Memory B cell (primary cell): Measurements from ENCODE around the gene GSK3B.
"Not testable (repeated sequence)": the region's sequence is repeated elsewhere in the genome, so short reads cannot be mapped to it uniquely, and the experiment has no call there.

Source experiments
- ATAC-seq: fragments of 150-1000 bp; cut with Tn5 transposase; 2 replicates; pipeline ENCODE4 v1.10.0; 2021; ENCODE audit warnings: low read depth, mild to moderate bottlenecking, moderate library complexity
- DNase-seq, 2 donors: peaks; one replicate each; pipeline ENCODE4 v3.0.0; 2022; ENCODE audit warnings: low spot score in 2 of 2
- H3K27ac Mint-ChIP-seq: one replicate; pipeline ENCODE4 v1.8.0; 2022; ENCODE audit warnings: mild to moderate bottlenecking, moderate library complexity, mixed read lengths
- H3K27me3 Mint-ChIP-seq: one replicate; pipeline ENCODE4 v1.8.0; 2022; ENCODE audit warnings: mixed read lengths
- H3K36me3 Mint-ChIP-seq: one replicate; pipeline ENCODE4 v1.8.0; 2022; ENCODE audit warnings: mild to moderate bottlenecking, mixed read lengths
- H3K4me1 Mint-ChIP-seq: one replicate; pipeline ENCODE4 v1.8.0; 2022; ENCODE audit warnings: mixed read lengths
- H3K4me3 Mint-ChIP-seq: one replicate; pipeline ENCODE4 v1.8.0; 2022; ENCODE audit warnings: mild to moderate bottlenecking, moderate library complexity, mixed read lengths
- H3K9me3 Mint-ChIP-seq: one replicate; pipeline ENCODE4 v1.8.0; 2022; ENCODE audit warnings: mixed read lengths

Gene GSK3B

DNA sequence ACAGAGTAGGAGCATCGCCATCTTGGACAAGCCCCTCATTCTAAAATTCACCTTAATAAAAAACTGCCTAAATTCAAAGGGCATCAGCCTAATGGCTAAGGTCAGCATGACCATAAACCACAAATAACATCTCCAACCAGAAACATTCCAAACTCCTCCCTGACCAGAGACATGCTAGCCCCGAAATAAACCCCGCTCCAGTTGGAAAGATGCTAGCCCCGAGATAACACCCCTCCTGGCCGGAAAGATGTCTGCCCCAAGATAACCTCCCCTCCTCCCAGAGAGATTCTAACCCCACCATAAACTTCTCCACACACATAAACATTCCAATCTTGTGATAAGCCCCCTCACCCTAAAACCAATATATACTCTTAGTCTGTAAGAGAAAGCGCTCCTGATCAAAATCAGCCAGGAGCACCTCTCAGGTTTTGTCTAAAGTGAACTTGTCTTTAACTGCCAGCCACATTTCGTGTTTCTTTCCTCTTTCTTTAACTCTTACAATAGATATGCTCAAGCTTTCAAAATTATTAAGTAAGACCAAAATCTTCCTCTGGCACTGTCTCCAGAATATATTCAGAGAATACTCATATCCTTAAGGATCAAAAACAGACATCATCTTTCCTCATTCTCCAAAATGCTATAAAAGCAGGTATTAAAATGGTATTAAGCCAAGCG is 104.1 kb downstream of the GSK3B start:
- ATAC-seq (no peak), DNase-seq (no peak)
- H3K4me1 Mint-ChIP-seq, result peaks cover 20% of the 10 kb centered on the region
- peak overlapping the region; percentile 33 for H3K27ac Mint-ChIP-seq
- no peak overlapping the region for H3K4me3 Mint-ChIP-seq
- H3K9me3 Mint-ChIP-seq, result peaks cover 8% of the 10 kb centered on the region
- H3K27me3 Mint-ChIP-seq, result no peaks in the 10 kb centered on the region
- peaks cover 29% of the 10 kb centered on the region for H3K36me3 Mint-ChIP-seq

DNA sequence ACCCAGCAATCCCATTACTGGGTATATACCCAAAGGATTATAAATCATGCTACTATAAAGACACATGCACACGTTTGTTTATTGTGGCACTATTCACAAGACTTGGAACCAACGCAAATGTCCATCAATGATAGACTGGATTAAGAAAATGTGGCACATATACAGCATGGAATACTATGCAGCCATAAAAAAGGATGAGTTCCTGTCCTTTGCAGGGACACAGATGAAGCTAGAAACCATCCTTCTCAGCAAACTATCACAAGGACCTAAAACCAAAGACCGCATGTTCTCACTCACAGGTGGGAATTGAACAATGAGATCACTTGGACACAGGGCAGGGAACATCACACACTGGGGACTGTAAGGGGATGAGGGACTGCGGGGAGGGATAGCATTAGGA is 107.4 kb downstream of the GSK3B start:
- not testable (repeated sequence) for DNase-seq, H3K4me3 Mint-ChIP-seq, H3K27ac Mint-ChIP-seq, ATAC-seq, H3K27me3 Mint-ChIP-seq
- H3K4me1 Mint-ChIP-seq, result peaks cover 30% of the 10 kb centered on the region
- H3K36me3 Mint-ChIP-seq, result peaks cover 49% of the 10 kb centered on the region
- H3K9me3 Mint-ChIP-seq, result peaks cover 23% of the 10 kb centered on the region

DNA sequence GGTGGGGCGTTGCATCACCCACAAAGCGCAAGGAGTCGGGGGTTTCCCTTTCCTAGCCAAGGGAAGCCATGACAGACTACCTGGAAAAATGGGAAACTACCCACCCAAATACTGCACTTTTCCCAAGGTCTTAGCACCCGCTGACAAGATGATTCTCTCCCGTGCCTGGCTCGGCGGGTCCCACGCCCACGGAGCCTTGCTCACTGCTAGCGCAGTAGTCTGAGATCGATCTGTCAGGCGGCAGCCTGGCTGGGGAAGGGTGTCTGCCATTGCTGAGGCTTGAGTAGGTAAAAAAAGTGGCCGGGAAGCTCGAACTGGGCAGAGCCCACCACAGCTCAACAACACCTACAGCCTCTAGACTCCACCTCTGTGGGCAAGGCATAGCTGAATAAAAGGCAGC is 112.9 kb downstream of the GSK3B start:
- DNase-seq (no peak), ATAC-seq (no peak)
- no peak overlapping the region for H3K4me3 Mint-ChIP-seq
- H3K9me3 Mint-ChIP-seq, result peaks cover 22% of the 10 kb centered on the region
- H3K27ac Mint-ChIP-seq, result no peak overlapping the region
- peaks cover 57% of the 10 kb centered on the region for H3K36me3 Mint-ChIP-seq
- H3K4me1 Mint-ChIP-seq, result peaks cover 34% of the 10 kb centered on the region
- no peaks in the 10 kb centered on the region for H3K27me3 Mint-ChIP-seq

DNA sequence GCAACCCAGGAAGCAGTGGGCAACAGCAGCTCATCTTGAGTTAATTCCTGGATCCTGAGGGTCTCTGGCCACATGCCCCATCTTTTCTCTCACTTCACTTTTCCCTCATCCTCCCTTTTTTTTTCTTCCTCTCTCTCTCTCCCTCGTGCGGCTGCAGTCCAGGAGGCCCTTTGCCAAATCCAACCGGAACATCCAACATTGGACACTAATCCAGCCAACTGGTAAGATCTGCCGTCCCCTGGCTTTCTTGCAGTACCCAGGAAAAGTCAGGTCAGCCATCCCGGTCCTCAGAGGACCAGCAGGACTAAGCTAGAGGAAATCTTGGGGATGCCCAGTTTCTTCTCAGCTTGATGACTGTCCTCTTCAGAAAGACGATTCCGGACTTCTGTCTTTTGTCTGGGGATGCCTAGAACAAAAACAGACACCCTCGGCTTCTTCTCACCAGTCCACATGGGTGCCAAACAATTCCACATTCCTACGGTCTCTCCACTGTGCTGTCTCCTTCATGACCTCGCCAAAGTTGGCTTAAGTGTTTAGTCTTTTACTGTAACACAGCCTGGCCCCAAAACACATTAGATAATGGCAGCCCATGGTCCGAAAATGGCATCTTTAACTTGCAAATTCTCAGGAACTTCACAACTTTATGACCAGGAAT is 115.6 kb downstream of the GSK3B start:
- Mint-ChIP-seq H3K27me3 (no peaks in the 10 kb centered on the region), H3K36me3 (peaks cover 37% of the 10 kb centered on the region), H3K9me3 (peaks cover 7% of the 10 kb centered on the region), H3K4me1 (peaks cover 32% of the 10 kb centered on the region), H3K27ac (no peak overlapping the region), H3K4me3 (no peak overlapping the region)
- no peak for DNase-seq
- no peak for ATAC-seq

DNA sequence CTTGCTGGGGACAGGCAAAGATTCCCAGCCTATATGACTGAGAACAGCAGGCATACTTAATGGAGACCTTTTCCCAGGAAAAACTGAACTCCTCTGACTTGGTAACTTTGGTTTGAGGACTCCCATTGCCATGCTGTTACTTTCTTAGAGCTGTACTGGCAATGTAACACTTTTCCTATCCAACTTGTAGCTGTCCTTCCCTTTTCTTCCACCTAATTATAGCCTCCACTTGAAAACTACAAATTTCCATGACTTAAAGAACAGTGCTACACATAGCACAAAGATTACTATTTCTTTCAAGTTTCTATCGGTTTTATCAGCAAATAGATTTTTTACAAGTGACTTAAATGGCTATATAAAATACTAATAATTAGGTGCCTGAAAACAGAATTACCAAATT is 116.9 kb downstream of the GSK3B start:
- DNase-seq (no peak), ATAC-seq (no peak)
- no peak overlapping the region for H3K4me3 Mint-ChIP-seq
- H3K9me3 Mint-ChIP-seq, result peaks cover under 1% of the 10 kb centered on the region
- no peak overlapping the region for H3K27ac Mint-ChIP-seq
- peaks cover 25% of the 10 kb centered on the region for H3K4me1 Mint-ChIP-seq
- H3K36me3 Mint-ChIP-seq, result peaks cover 32% of the 10 kb centered on the region
- H3K27me3 Mint-ChIP-seq, result no peaks in the 10 kb centered on the region

DNA sequence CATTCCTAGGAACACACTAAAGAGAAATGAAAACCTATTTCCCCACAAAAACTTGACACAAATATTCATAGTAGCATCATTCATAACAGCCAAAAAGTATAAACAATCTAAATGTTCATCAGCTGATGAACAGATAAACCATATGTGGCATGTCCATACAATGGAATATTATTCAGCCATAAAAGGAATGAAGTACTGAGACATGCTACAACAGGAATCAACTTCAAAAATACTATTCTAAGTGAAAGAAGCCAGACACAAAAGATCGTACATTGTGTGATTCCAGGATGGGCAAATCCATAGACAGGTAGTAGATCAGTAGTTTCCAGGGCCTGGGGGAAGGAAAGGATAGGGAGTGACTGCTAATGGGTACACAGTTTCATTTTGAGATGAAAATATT is 118.0 kb downstream of the GSK3B start:
- H3K4me1 Mint-ChIP-seq, result peaks cover 24% of the 10 kb centered on the region
- H3K36me3 Mint-ChIP-seq, result peaks cover 29% of the 10 kb centered on the region
- DNase-seq (no peak), ATAC-seq (no peak)
- H3K27me3 Mint-ChIP-seq, result no peaks in the 10 kb centered on the region
- no peak overlapping the region for H3K4me3 Mint-ChIP-seq
- H3K27ac Mint-ChIP-seq, result no peak overlapping the region
- no peaks in the 10 kb centered on the region for H3K9me3 Mint-ChIP-seq

DNA sequence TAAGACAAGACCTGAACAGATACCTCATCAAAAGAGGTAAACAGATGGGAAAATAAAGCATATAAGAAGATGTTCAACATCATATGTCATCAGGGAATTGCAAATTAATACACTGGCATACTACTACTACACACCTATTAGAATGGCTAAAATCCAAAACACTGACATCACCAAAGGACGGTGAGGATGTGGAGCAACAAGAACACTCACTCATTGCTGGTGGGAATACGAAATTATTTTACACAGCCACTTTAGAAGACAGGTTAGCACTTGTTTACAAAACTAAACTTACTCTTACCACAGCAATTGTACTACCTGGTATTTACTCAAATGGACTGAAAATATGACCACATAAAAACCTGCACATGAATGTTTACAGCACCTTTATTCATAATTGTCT is 119.6 kb downstream of the GSK3B start:
- Mint-ChIP-seq H3K4me1 (peaks cover 26% of the 10 kb centered on the region), H3K27ac (no peak overlapping the region), H3K4me3 (no peak overlapping the region), H3K27me3 (no peaks in the 10 kb centered on the region), H3K36me3 (peaks cover 32% of the 10 kb centered on the region), H3K9me3 (no peaks in the 10 kb centered on the region)
- no peak for DNase-seq
- ATAC-seq, result no peak

DNA sequence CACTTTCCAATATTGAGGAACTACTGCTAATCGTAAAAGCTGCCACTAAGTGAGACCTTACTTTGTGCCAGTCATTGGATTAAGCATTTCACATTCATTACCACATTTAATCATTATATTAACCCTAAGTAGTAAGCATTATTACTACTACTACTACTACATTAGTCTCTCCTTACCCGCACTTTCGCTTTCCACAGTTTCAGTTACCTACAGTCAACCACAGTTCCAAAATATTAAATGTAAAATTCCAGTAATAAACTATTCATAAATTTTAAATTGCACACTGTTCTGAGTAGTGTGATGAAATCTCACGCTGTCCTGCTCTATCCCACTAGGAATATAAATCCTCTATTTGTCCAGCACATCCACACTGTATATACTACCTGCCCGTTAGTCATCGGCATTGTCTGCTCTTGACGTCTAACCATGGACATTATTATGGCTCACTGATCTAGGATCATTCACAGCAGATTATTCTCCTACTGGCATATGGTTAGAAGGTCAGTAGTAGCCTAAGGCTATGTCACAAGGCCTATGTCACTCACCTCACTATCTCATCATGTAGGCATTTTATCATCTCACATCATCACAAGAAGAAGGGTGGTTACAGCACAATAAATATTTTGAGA is 121.1 kb downstream of the GSK3B start:
- H3K27ac Mint-ChIP-seq, result no peak overlapping the region
- no peak for DNase-seq
- ATAC-seq, result no peak
- no peaks in the 10 kb centered on the region for H3K27me3 Mint-ChIP-seq
- peaks cover 21% of the 10 kb centered on the region for H3K36me3 Mint-ChIP-seq
- H3K4me3 Mint-ChIP-seq, result no peak overlapping the region
- H3K9me3 Mint-ChIP-seq, result no peaks in the 10 kb centered on the region
- H3K4me1 Mint-ChIP-seq, result peaks cover 22% of the 10 kb centered on the region

DNA sequence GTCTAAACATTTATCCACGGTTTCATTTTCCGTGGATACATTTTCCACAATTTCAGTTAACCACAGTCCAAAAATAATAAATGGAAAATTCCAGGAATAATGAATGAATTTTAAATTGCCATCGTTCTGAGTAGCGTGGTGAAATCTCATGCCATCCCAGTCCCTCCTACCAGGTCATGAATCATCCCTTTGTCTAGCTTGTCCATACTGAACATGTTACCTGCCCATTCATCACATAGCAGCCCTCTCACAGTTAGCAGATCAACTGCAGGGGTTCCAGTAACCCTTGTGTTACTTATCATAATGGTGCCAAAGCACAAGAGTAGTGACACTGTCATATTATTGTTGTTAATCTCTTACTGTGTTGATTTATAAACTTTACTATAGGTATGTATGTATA is 124.5 kb downstream of the GSK3B start:
- ATAC-seq (no peak), DNase-seq (no peak)
- H3K4me3 Mint-ChIP-seq, result no peak overlapping the region
- no peak overlapping the region for H3K27ac Mint-ChIP-seq
- no peaks in the 10 kb centered on the region for H3K27me3 Mint-ChIP-seq
- H3K9me3 Mint-ChIP-seq, result no peaks in the 10 kb centered on the region
- peaks cover 14% of the 10 kb centered on the region for H3K4me1 Mint-ChIP-seq
- H3K36me3 Mint-ChIP-seq, result peaks cover 12% of the 10 kb centered on the region

DNA sequence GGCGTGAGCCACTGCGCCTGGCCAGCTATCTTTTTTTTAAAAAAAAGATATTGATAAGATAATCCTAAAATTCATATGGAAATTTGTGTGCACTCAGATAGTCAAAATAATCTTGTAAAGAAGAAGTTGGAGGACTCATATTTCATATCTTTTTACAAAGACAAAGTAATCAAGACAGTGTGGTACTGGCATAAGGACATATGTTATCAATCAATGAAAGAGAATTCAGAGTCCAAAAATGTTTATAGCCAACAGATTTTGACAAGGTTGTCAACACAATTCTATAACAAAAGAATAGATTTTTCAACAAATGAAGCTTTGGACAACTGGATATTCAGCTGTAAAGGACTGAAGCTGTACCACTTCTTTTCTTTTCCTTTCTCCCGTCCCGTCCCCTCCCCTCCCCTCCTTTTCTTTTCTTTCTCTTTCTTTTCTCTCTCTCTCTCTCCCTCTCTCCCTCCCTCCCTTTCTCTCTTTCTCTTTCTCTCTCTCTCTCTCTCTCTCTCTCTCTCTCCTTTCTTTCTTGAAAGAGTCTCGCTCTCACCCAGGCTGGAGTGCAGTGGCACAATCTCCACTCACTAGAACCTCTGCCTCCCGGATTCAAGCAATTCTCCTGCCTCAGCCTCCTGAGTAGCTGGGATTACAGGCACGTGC is 126.8 kb downstream of the GSK3B start:
- H3K27ac Mint-ChIP-seq, result no peak overlapping the region

DNA sequence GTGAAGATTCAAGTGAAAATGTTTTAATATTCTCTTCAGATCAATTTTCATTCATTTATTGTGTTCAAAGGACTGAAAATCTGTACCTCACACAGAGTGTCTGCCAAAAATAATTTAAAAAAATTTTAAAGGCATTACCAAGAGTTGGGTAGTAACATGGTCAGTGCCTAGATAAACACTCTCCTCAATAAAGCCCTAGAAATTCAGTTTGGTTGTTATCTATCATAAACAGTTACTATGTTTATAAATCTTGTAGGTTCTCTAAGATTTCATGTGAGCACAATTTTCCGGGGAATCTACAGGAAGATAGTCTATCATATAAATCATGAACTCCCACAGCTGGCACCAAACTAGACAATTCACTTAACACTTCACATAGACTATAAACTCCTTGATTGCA is 128.6 kb downstream of the GSK3B start:
- H3K36me3 Mint-ChIP-seq, result peaks cover 15% of the 10 kb centered on the region
- H3K27ac Mint-ChIP-seq, result no peak overlapping the region
- no peak overlapping the region for H3K4me3 Mint-ChIP-seq
- DNase-seq (no peak), ATAC-seq (no peak)
- peaks cover 14% of the 10 kb centered on the region for H3K4me1 Mint-ChIP-seq
- H3K27me3 Mint-ChIP-seq, result no peaks in the 10 kb centered on the region
- no peaks in the 10 kb centered on the region for H3K9me3 Mint-ChIP-seq

More for the DNA sequence above, 126.8 kb downstream of the GSK3B start:
- Mint-ChIP-seq H3K9me3 (no peaks in the 10 kb centered on the region), H3K27me3 (no peaks in the 10 kb centered on the region), H3K36me3 (peaks cover 13% of the 10 kb centered on the region), H3K4me3 (no peak overlapping the region), H3K4me1 (peaks cover 14% of the 10 kb centered on the region)
- DNase-seq (no peak), ATAC-seq (no peak)

DNA sequence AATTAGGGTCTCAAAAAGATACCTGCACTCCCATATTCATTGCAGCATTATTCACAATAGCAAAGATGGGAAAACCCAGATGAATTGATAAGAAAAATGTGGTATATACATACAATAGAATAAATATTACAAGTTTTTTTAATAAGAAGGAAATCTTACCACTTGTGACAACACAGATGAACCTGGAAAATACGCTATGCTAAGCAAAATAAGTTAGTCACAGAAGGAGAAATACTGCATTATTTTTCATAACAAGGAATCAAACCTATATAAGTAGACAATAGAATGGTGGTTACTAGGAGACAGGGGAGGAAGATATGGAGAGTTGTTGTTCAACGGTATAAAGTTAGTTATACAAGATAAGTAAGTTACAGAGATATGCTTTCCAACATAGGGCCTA is 130.0 kb downstream of the GSK3B start:
- Mint-ChIP-seq H3K27ac (no peak overlapping the region), H3K4me1 (peaks cover 12% of the 10 kb centered on the region), H3K27me3 (no peaks in the 10 kb centered on the region)

DNA sequence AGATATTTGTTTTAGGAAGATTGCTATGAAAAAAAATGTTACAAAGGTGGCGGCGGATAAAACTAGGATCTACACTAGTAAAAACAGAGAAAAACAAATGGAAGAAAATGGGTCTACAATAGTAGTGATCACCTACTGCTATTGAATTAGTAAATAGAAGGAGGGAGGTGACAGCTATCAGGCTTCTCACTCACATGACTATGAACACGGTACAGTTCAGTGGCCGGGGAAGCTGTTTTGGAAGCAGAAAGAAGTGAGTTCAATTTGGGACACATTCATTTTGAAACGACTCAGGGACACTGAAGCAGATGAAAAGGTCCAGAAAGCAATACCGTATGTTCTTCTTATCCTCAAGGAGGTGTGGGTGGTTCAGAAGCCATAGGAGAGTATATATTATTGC is 138.3 kb downstream of the GSK3B start:
- Mint-ChIP-seq H3K4me1 (peaks cover 9% of the 10 kb centered on the region), H3K36me3 (peaks cover 12% of the 10 kb centered on the region), H3K27ac (no peak overlapping the region), H3K4me3 (no peak overlapping the region), H3K27me3 (no peaks in the 10 kb centered on the region), H3K9me3 (no peaks in the 10 kb centered on the region)
- DNase-seq (no peak), ATAC-seq (no peak)

More for the DNA sequence above, 130.0 kb downstream of the GSK3B start:
- DNase-seq, result no peak
- Mint-ChIP-seq H3K36me3 (peaks cover 12% of the 10 kb centered on the region), H3K4me3 (no peak overlapping the region), H3K9me3 (no peaks in the 10 kb centered on the region)
- ATAC-seq, result no peak

DNA sequence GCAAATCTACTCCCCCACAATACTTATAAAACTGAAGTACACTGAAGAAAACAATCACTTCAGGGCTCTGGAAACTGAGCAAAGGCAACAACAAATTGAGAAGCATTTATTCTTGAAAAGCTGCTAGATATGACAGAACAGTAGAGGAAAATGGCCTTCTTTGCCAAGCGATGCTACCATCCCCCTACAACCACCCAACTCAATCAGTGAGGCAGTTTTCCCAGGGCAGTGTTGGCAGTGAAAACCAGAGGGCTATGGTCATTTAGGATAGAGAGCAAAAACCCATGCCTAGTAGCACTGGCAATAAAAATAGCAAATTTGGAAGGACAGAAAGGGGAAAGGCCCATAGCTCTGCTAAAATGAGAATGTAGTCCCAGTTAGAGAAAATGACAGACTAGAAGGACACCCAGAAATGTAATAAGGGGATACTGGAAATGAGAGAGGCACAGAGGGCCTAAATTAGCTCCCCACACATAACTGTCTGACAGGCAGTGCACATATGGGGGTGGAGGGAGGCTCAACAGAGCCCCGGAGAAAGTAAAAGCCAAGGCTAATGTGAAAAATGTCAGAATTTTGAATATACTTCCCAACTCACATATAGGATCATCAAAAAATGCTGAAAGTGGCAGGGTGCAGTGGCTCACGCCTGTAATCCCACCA is 143.5 kb downstream of the GSK3B start:
- Mint-ChIP-seq H3K9me3 (no peaks in the 10 kb centered on the region), H3K36me3 (peaks cover 14% of the 10 kb centered on the region), H3K27me3 (no peaks in the 10 kb centered on the region), H3K4me3 (no peak overlapping the region), H3K27ac (peak overlapping the region; percentile 5), H3K4me1 (peaks cover 19% of the 10 kb centered on the region)
- ATAC-seq, result no peak
- no peak for DNase-seq
